ENCODE data around the gene PTPRC.
A peak's percentile ranks its signal among the peaks of the same experiment; 100 is the strongest.

PTPRC gene

DNA sequence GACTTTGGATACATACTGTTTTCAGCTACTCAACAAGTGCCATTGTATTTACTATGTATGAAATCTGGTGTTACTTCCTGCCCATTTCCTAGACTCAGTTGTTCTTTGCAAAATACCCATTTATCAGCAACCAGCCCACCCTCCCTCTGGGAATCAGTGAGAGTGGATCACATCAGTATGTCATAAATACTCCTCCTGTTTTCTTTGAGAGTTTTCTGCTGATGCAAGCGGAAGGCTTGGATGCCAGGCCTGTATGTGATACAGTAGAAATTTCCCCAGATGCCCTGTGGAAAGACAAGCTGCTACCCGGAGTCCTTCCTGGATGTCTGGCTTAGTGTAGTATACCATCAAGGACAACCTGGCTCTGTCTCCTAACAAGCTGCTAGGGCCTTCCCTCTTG lies 2.4 kb upstream of the PTPRC start:
- DNase-seq (ENCODE audit: low read depth): no peak
- TF ChIP-seq CTCF (IDR thresholded peaks at IDR 0.05; ENCODE audit: insufficient read depth, low read depth, low read length, missing control alignments): no peak
- H3K4me3 ChIP-seq (ENCODE audit: low read length): no peak overlapping the region

- H3K4me3 ChIP-seq (ENCODE audit: low read length): no peak overlapping the region
- no peak for DNase-seq (ENCODE audit: low read depth)
- no peak for TF ChIP-seq CTCF (IDR thresholded peaks at IDR 0.05; ENCODE audit: insufficient read depth, low read depth, low read length, missing control alignments)
Measured at GRCh38 chr1:198637157-198637556, 1.7 kb upstream of the PTPRC start.

DNA sequence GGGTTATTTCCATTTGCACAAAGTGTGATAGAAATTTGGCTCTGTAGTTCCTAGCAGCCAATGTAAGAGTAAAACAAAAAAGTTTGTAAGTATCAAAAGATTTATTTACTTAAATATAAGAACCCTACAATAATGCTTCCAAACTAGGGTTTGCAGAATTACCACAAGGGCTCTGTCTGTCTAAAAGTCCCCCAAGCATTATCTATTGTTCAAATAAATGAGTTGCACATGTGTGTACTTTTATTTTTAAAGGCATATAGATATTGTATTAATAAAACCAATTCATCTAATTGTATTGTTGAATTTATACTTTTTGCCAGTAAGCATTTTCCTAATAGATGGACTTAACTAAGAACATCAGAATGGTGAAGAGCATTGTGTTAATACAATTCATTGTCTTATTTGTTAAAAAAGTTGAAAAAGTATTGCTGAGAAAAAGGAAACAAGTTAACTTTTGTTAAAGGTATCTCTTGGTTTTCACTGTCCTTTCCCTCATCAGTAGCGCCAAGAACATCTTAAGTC lies 863 bp upstream of the PTPRC start:
- TF ChIP-seq CTCF (IDR thresholded peaks at IDR 0.05; ENCODE audit: insufficient read depth, low read depth, low read length, missing control alignments): no peak
- DNase-seq (ENCODE audit: low read depth): no peak
- H3K4me3 ChIP-seq (ENCODE audit: low read length): no peak overlapping the region

- H3K4me3 ChIP-seq (ENCODE audit: low read length): no peak overlapping the region
- no peak for TF ChIP-seq CTCF (IDR thresholded peaks at IDR 0.05; ENCODE audit: insufficient read depth, low read depth, low read length, missing control alignments)
- no peak for DNase-seq (ENCODE audit: low read depth)
Measured at GRCh38 chr1:198638441-198638840, 399 bp upstream of the PTPRC start.

DNA sequence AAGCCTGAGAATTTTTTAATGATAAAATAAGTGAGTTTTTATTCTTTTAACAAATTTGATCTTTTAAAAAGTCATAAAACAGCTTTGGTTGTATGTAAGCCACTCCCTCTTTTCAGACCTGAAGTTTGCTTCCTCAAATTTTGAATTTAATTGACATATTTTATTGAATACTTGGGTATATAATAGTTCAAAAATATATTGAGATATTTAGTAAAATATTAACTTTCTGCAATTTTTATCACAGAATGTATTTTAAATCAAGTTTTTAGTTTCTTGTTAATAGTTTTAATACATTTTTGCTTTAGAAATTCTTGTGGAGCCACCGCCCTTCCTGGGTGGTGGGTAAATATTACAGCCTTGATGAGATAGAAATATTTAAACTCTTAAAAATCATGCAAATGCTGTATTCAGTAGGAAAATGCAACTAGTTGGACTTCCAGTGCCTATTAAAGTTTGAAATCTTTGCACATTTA lies 867 bp downstream of the PTPRC start:
- no peak for DNase-seq (ENCODE audit: low read depth)
- no peak for TF ChIP-seq CTCF (IDR thresholded peaks at IDR 0.05; ENCODE audit: insufficient read depth, low read depth, low read length, missing control alignments)
- no peak overlapping the region for H3K4me3 ChIP-seq (ENCODE audit: low read length)

DNA sequence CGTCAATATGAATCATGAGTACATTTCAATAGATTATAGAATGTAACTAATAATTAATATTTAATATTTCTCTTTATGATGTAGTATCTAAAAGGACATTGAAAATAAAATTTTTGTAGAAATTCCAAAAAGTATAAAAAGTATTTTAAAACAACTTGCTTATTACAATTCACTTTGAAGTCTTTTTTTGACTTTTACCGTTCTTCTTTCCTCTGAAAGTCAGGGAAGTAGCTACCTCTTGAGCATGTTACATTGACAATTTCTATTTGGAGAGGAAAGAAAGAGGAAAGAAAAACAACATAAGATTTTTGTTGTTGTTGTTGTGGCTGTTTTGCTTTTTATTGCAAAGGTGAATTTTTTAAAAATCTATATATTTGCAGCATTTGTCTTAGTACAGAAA lies 1.3 kb downstream of the PTPRC start:
- H3K4me3 ChIP-seq (ENCODE audit: low read length): no peak overlapping the region
- no peak for TF ChIP-seq CTCF (IDR thresholded peaks at IDR 0.05; ENCODE audit: insufficient read depth, low read depth, low read length, missing control alignments)
- no peak for DNase-seq (ENCODE audit: low read depth)

DNA sequence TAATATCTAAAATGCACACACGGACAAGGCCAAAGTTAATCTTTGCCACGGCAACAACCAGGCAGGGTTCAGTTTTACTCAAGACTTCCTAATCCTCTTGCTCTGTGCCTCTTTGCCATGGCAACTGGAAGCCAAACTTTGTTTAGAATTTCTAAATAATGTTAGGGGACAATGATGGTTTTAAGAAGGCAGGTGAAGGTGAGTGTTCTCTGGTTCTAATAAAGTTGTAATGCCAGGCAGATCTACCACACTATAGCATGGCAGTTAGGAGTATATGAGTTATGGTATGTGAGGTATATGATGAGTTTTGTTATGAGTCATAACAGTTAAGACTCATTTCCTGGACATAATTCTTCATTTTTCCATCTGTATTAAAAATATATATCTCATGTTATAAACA lies 2.7 kb downstream of the PTPRC start:
- DNase-seq (ENCODE audit: low read depth): peak; percentile 59
- TF ChIP-seq CTCF (IDR thresholded peaks at IDR 0.05; ENCODE audit: insufficient read depth, low read depth, low read length, missing control alignments): no peak
- H3K4me3 ChIP-seq (ENCODE audit: low read length): no peak overlapping the region

All from epithelial cell of esophagus (primary cell).